Loucy (cell line): ENCODE measurements around the gene TAF6.

Experiments
- CTCF ChIP-seq: fragments of 200-600 bp; sonication (generic); conservative IDR thresholded peaks from 2 replicates; pipeline ENCODE4 v1.5.1; 2014; ENCODE audit warnings: mild to moderate bottlenecking, antibody characterized with exemption, low read length
- EZH2phosphoT487 ChIP-seq: fragments of 200-600 bp; IDR thresholded peaks from 2 replicates; pipeline ENCODE4 v1.6.1; 2018; ENCODE audit warnings: antibody characterized with exemption, mild to moderate bottlenecking, moderate library complexity, borderline replicate concordance

DNA sequence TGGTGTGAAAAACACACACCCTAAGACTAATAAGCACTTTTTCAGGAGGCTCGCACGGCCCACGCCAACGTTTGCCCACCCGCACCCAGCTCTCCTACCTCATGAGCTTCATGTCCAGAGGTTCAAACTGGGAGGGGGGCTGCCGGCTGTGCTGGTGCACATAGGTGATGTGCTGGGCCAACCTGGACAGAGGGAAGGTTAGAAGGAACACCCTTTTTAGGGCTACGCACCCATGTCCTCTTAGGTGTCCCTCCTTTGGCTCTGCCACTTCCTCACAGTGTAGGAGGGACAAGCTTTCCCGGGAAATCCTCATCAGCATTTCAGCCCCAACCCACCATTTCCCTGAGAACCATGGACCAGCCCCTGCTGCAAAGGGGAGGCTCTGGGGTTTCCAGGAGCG, 23.9 kb downstream of the TAF6 start:
- no peak for TF ChIP-seq CTCF
- no peak for TF ChIP-seq EZH2phosphoT487
